Mesendoderm (in vitro differentiated cells): ENCODE data around the gene SLC38A8.

Experiments
- DNase-seq: peaks from one replicate; pipeline ENCODE4 v3.0.0; 2013
- H2AK5ac ChIP-seq: 2 replicates; pipeline ENCODE4 v1.6.1; 2013; ENCODE audit warnings: low read length, inconsistent platforms
- H2BK120ac ChIP-seq: 2 replicates; pipeline ENCODE4 v1.6.1; 2013; ENCODE audit warnings: low read depth, mild to moderate bottlenecking, low read length, moderate library complexity, mixed read lengths
- H2BK15ac ChIP-seq: replicated peaks from 2 replicates; pipeline ENCODE4 v1.6.1; 2013; ENCODE audit warnings: low read depth, mild to moderate bottlenecking, moderate library complexity
- H2BK5ac ChIP-seq: 2 replicates; pipeline ENCODE4 v1.6.1; 2013; ENCODE audit warnings: low read length, inconsistent platforms
- H3K18ac ChIP-seq: 2 replicates; pipeline ENCODE4 v1.6.1; 2013; ENCODE audit warnings: mild to moderate bottlenecking, low read length, mixed read lengths
- H3K23ac ChIP-seq: one replicate; pipeline ENCODE4 v1.6.1; 2013; ENCODE audit warnings: low read length
- H3K27ac ChIP-seq: 2 replicates; pipeline ENCODE4 v1.5.1; 2013; ENCODE audit warnings: low read depth, mild to moderate bottlenecking, inconsistent platforms, low read length, moderate library complexity
- H3K27me3 ChIP-seq: 2 replicates; pipeline ENCODE4 v1.6.1; 2013; ENCODE audit warnings: low read length, control low read depth, mild to moderate bottlenecking, inconsistent platforms; ENCODE audit not compliant: insufficient read depth, poor library complexity
- H3K36me3 ChIP-seq: 2 replicates; pipeline ENCODE4 v1.6.1; 2013; ENCODE audit warnings: low read length, inconsistent platforms; ENCODE audit not compliant: control insufficient read depth, insufficient read depth
- H3K4ac ChIP-seq: one replicate; pipeline ENCODE4 v1.6.1; 2013; ENCODE audit warnings: low read depth, mild to moderate bottlenecking, low read length, moderate library complexity
- H3K4me1 ChIP-seq: 2 replicates; pipeline ENCODE4 v1.6.1; 2013; ENCODE audit warnings: low read depth, low read length, inconsistent platforms; ENCODE audit not compliant: control insufficient read depth
- H3K4me2 ChIP-seq: 2 replicates; pipeline ENCODE4 v1.6.1; 2013; ENCODE audit warnings: low read length
- H3K4me3 ChIP-seq: 2 replicates; pipeline ENCODE4 v1.5.1; 2013; ENCODE audit warnings: mild to moderate bottlenecking, low read length
- H3K56ac ChIP-seq: one replicate; pipeline ENCODE4 v1.6.1; 2013; ENCODE audit warnings: low read length
- H3K79me1 ChIP-seq: 2 replicates; pipeline ENCODE4 v1.6.1; 2013; ENCODE audit warnings: low read length, inconsistent platforms
- H3K79me2 ChIP-seq: 2 replicates; pipeline ENCODE4 v1.6.1; 2013; ENCODE audit warnings: mild to moderate bottlenecking, low read length; ENCODE audit not compliant: control insufficient read depth, insufficient read depth
- H3K9ac ChIP-seq: 2 replicates; pipeline ENCODE4 v1.6.1; 2013; ENCODE audit warnings: low read length, inconsistent platforms
- H4K5ac ChIP-seq: one replicate; pipeline ENCODE4 v1.6.1; 2013; ENCODE audit warnings: low read length
- H4K8ac ChIP-seq: one replicate; pipeline ENCODE4 v1.6.1; 2013; ENCODE audit warnings: low read depth, mild to moderate bottlenecking, control low read depth, low read length, moderate library complexity
- WGBS: extraction: QIAGEN DNeasy Blood & Tissue Kit; methylation state at CpG from one replicate; pipeline ENCODE4 v1.1.7; 2013; ENCODE audit warnings: low lambda C conversion rate, missing lambda C conversion rate; ENCODE audit not compliant: insufficient coverage; ENCODE audit errors: extremely low coverage; 5-methylcytosine and 5-hydroxymethylcytosine counted together

SLC38A8 gene

DNA sequence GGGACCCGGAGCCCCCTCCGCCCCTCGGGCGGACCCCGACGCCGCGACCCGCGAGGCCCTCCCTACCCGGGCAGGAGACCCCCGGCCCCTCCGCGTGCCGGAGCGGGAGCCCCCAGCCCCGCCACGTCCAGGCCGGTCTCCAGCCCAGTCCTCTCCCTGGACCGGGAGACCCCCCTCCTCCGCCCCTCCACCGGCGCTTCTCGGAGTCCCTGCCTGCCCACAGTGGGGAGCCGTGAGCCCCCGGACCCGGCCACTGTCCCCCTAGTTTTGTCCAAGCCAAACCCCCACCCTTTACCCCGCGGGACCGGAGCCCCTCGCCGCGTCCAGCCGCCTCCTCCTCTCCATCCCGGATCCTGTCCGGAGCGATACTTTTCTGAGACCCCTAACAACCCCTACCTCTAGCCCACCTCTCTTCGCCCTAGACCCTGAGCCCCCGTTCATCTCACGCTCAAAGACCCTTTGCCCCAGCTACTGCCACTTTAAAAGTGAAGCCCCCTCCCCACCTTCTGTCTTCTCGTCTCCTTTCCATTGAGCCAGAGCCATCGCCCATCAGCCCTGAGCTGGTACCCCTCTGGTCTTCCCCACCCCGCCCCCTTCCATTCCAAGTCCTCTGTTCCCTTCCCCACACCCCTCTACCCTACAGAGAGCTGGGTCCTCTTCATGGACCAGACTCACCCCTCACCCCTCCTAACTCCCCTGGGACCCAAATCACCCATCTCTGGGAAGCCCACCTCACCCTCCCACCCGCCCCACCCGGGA, 73.5 kb downstream of the SLC38A8 start:
- Histone ChIP-seq H3K79me1 (no peaks in the 10 kb centered on the region), H4K8ac (no peak overlapping the region), H3K18ac (no peak overlapping the region), H3K9ac (peak overlapping the region; percentile 21), H3K27me3 (peaks cover 3% of the 10 kb centered on the region), H3K4me3 (no peak overlapping the region), H4K5ac (no peak overlapping the region), H3K56ac (peak overlapping the region; percentile 56), H3K27ac (no peak overlapping the region), H2BK15ac (no peak overlapping the region), H3K4me1 (no peaks in the 10 kb centered on the region), H3K23ac (no peak overlapping the region), H2AK5ac (no peak overlapping the region), H2BK120ac (no peak overlapping the region), H2BK5ac (no peak overlapping the region), H3K36me3 (no peaks in the 10 kb centered on the region), H3K4ac (no peak overlapping the region), H3K79me2 (no peaks in the 10 kb centered on the region), H3K4me2 (peak overlapping the region; percentile 29)
- no CpG with 5 or more reads among the region's 45 CpGs for WGBS
- DNase-seq, result no peak

DNA sequence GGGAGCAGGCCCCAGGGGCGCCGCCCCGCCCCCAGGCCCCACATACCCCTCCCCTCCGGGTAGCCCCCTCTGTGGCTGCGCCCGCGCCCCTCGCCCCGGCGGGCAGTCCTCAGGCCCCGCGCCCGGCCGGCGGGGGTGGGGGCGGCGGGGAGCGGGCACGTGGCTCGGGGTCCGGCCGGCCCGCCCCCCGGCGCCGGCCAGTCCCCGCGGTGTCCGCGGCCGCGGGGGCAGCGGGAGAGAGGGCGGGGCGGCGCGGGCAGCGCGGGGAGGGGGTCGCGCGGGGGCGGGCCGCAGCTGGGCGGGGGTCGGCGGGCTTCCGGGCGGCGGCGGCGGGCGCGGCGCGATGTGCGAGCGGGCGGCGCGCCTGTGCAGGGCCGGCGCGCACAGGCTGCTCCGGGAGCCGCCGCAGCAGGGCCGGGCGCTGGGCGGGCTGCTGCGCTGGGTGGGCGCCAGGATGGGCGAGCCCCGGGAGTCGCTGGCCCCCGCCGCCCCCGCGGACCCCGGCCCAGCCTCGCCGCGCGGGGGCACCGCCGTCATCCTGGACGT, 74.2 kb downstream of the SLC38A8 start:
- Histone ChIP-seq H3K27me3 (peaks cover 3% of the 10 kb centered on the region), H3K36me3 (no peaks in the 10 kb centered on the region), H2BK5ac (no peak overlapping the region), H3K18ac (peak overlapping the region; percentile 6), H3K79me1 (no peaks in the 10 kb centered on the region), H2AK5ac (no peak overlapping the region), H4K8ac (no peak overlapping the region), H3K23ac (no peak overlapping the region), H3K4me1 (no peaks in the 10 kb centered on the region), H3K4me2 (peak overlapping the region; percentile 29), H3K4me3 (no peak overlapping the region), H3K56ac (peak overlapping the region; percentile 56), H3K4ac (no peak overlapping the region), H3K9ac (peak overlapping the region; percentile 21), H4K5ac (no peak overlapping the region), H3K79me2 (no peaks in the 10 kb centered on the region), H2BK120ac (no peak overlapping the region), H3K27ac (no peak overlapping the region), H2BK15ac (no peak overlapping the region)
- no peak for DNase-seq
- no CpG with 5 or more reads among the region's 87 CpGs for WGBS

DNA sequence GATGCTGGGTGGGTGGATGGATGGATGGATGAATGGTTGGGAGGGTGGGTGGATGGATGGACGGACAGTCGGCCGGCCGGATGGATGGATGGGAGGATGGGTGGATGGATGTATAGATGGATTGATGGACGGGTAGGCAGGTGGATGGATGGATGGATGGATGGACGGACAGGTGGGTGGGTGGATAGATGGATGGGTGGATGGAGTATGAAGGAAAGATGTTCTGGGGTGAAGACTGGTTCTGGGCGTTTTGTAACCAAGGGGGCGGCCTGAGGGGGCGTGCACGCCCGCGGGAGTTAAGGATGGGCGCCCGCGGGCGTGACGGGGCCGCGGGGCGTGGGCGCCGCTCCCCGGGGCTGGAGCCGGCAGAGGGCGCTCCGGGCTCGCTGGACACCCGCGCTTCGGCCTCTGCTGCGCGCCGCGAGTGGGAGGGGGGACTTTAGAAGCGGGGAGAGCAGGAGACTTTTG, 74.7 kb downstream of the SLC38A8 start, which contains the start of gene NECAB2:
NECAB2 (plus strand) TSS at position 407 of the 468 bp plus-strand sequence. CDS start 405 bp downstream, outside the sequence.
- DNase-seq, result no peak
- H3K27ac ChIP-seq, result no peak within 1 kb of the TSS

DNA sequence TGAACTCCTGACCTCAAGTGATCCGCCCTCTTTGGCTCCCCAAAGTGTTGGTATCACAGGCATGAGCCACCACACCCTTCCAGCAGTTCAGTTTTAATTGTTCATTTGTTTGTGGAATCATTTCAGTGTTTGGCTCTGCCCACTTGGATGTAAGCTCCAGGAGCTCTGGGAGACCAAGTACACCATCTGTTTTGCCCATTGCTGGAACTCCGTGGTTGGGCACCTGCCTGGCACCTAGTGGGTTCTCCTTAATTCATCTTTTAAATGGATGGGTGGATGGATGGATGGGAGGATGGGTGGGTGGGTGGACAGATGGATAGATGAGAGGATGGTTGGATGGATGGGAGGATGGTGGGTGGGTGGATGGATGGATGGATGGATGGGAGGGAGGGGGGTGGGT, 75.5 kb downstream of the SLC38A8 start:
- no peaks in the 10 kb centered on the region for H3K36me3 ChIP-seq
- no peak for DNase-seq
- no peak overlapping the region for H2BK5ac ChIP-seq
- no peak overlapping the region for H2BK15ac ChIP-seq
- H3K27me3 ChIP-seq, result peaks cover 3% of the 10 kb centered on the region
- no peaks in the 10 kb centered on the region for H3K79me2 ChIP-seq
- no peak overlapping the region for H2BK120ac ChIP-seq
- no peak overlapping the region for H3K56ac ChIP-seq
- no CpG with 5 or more reads among the region's 2 CpGs for WGBS
- H3K27ac ChIP-seq, result no peak overlapping the region
- no peak overlapping the region for H4K5ac ChIP-seq
- H2AK5ac ChIP-seq, result no peak overlapping the region
- no peak overlapping the region for H3K4ac ChIP-seq
- H3K4me1 ChIP-seq, result no peaks in the 10 kb centered on the region
- no peak overlapping the region for H4K8ac ChIP-seq
- H3K9ac ChIP-seq, result no peak overlapping the region
- no peak overlapping the region for H3K23ac ChIP-seq
- no peak overlapping the region for H3K18ac ChIP-seq
- H3K79me1 ChIP-seq, result no peaks in the 10 kb centered on the region
- H3K4me3 ChIP-seq, result no peak overlapping the region
- H3K4me2 ChIP-seq, result no peak overlapping the region

More for the DNA sequence above, 74.7 kb downstream of the SLC38A8 start, which contains the start of gene NECAB2:
- Histone ChIP-seq H4K5ac (no peak within 1 kb of the TSS), H3K4me2 (peak within 1 kb of the TSS; percentile 29), H4K8ac (no peak within 1 kb of the TSS), H3K4me3 (no peak within 1 kb of the TSS), H3K79me2 (no peaks in the 10 kb centered on the region), H3K23ac (no peak within 1 kb of the TSS), H2BK5ac (no peak within 1 kb of the TSS), H3K27me3 (peaks cover 3% of the 10 kb centered on the region), H3K56ac (peak within 1 kb of the TSS; percentile 56), H3K4ac (no peak within 1 kb of the TSS), H2BK120ac (no peak within 1 kb of the TSS), H3K4me1 (no peaks in the 10 kb centered on the region), H3K79me1 (no peaks in the 10 kb centered on the region), H3K36me3 (no peaks in the 10 kb centered on the region), H3K9ac (peak within 1 kb of the TSS; percentile 21), H2BK15ac (no peak within 1 kb of the TSS), H2AK5ac (no peak within 1 kb of the TSS), H3K18ac (peak within 1 kb of the TSS; percentile 6)
- 100% methylated on average over 2 of the region's 35 CpGs for WGBS

DNA sequence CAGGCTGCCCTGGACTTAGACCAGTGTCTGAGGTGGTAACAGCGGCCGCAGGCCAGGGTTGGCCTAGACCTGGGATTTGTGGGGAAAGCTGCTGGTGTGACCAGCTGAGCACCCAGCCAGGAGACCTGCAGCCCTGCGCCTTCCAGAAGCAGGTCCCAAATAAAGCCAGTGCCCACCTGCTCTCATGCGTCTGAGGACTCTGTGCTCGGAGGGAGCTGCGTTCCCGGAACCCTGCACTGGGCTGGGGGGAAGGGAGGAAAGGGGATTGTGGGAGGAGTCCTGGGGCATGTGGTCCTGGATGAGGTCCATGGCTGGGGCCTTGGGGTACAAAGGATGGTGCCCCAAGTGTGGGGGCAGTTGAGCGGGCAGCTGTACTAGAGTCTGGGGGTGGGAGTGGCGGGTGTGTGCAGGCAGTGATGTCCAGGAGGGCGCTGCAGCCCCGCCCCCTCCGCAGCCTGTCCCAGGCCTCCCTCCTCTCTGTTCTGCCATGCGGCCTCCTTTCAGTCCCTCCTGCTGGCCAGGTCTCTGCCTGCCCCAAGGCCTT, 76.4 kb downstream of the SLC38A8 start:
- WGBS, result no CpG with 5 or more reads among the region's 13 CpGs
- DNase-seq, result no peak

More for the DNA sequence above, 76.4 kb downstream of the SLC38A8 start:
- Histone ChIP-seq H3K4me3 (no peak overlapping the region), H4K8ac (no peak overlapping the region), H3K79me1 (no peaks in the 10 kb centered on the region), H4K5ac (no peak overlapping the region), H3K4ac (no peak overlapping the region), H3K23ac (no peak overlapping the region), H3K79me2 (no peaks in the 10 kb centered on the region), H3K56ac (no peak overlapping the region), H3K27ac (no peak overlapping the region), H2BK120ac (no peak overlapping the region), H3K18ac (no peak overlapping the region), H2BK15ac (no peak overlapping the region), H3K4me2 (no peak overlapping the region), H3K9ac (no peak overlapping the region), H3K4me1 (no peaks in the 10 kb centered on the region), H3K27me3 (peaks cover 3% of the 10 kb centered on the region), H3K36me3 (no peaks in the 10 kb centered on the region), H2BK5ac (no peak overlapping the region), H2AK5ac (no peak overlapping the region)
